NCI-H1048 (cell line): ENCODE results near the gene TAS2R43.
"Not testable (repeated sequence)": the region's sequence is repeated elsewhere in the genome, so short reads cannot be mapped to it uniquely, and the experiment has no call there.

Source experiments
- DNase-seq: peaks from one replicate; lab custom pipeline; 2025; lab: John Stamatoyannopoulos, UW

The TAS2R43 gene

GRCh38 chr12:11092128-11092527, at the start of gene TAS2R43:
Gene TAS2R43 (minus strand): TSS chr12:11092313. CDS start chr12:11092229, 84 bp downstream.
- no peak for DNase-seq

- no peak for DNase-seq
These were observed 44.0 kb upstream of the TAS2R43 start for GRCh38 chr12:11136075-11136474.

- no peak for DNase-seq
These were observed 42.2 kb upstream of the TAS2R43 start, which contains the start of gene TAS2R30 for GRCh38 chr12:11134305-11134704. Gene TAS2R30 (minus strand): TSS chr12:11134644. CDS start chr12:11134244, 400 bp downstream.

GRCh38 chr12:11133816-11134215, 41.7 kb upstream of the TAS2R43 start:
- DNase-seq: no peak

GRCh38 chr12:11133162-11133561, 41.0 kb upstream of the TAS2R43 start:
- DNase-seq: no peak

- no peak for DNase-seq
These were observed 38.9 kb upstream of the TAS2R43 start for GRCh38 chr12:11130999-11131398.

GRCh38 chr12:11130382-11130781, 38.3 kb upstream of the TAS2R43 start:
- DNase-seq: no peak

GRCh38 chr12:11114130-11114529, 22.0 kb upstream of the TAS2R43 start:
- not testable (repeated sequence) for DNase-seq

GRCh38 chr12:11111213-11111612, 19.1 kb upstream of the TAS2R43 start:
- not testable (repeated sequence) for DNase-seq

- no peak for DNase-seq
These were observed 16.7 kb upstream of the TAS2R43 start for GRCh38 chr12:11108862-11109261.

- DNase-seq: no peak
These were observed 15.6 kb upstream of the TAS2R43 start for GRCh38 chr12:11107719-11108118.

- no peak for DNase-seq
These were observed 14.2 kb upstream of the TAS2R43 start for GRCh38 chr12:11106288-11106687.

- DNase-seq: no peak
These were observed 13.4 kb upstream of the TAS2R43 start for GRCh38 chr12:11105546-11105945.

GRCh38 chr12:11094910-11095309, 2.8 kb upstream of the TAS2R43 start:
- not testable (repeated sequence) for DNase-seq

- DNase-seq: no peak
These were observed 2.9 kb downstream of the TAS2R43 start for GRCh38 chr12:11089246-11089645.

GRCh38 chr12:11085419-11085818, 6.7 kb downstream of the TAS2R43 start:
- DNase-seq: no peak

GRCh38 chr12:11081987-11082386, 10.1 kb downstream of the TAS2R43 start:
- DNase-seq: no peak

- no peak for DNase-seq
These were observed 13.9 kb downstream of the TAS2R43 start for GRCh38 chr12:11078246-11078645.

GRCh38 chr12:11075642-11076041, 16.5 kb downstream of the TAS2R43 start:
- no peak for DNase-seq

- no peak for DNase-seq
These were observed 20.7 kb downstream of the TAS2R43 start for GRCh38 chr12:11071414-11071813.

GRCh38 chr12:11070999-11071398, 21.1 kb downstream of the TAS2R43 start:
- DNase-seq: no peak

GRCh38 chr12:11069854-11070365, 22.2 kb downstream of the TAS2R43 start:
- no peak for DNase-seq

- DNase-seq: no peak
These were observed 24.6 kb downstream of the TAS2R43 start for GRCh38 chr12:11067514-11067913.

- not testable (repeated sequence) for DNase-seq
These were observed 29.9 kb downstream of the TAS2R43 start, which contains the start of gene TAS2R46 for GRCh38 chr12:11062194-11062593. Gene TAS2R46 (minus strand): TSS chr12:11062294. CDS start chr12:11062294, 0 bp downstream.
